Ectodermal cell (in vitro differentiated cells): ENCODE measurements around the gene AK8.

ENCODE experiments used
- H3K27ac ChIP-seq: 2 replicates; pipeline ENCODE4 v1.7.0; 2013; ENCODE audit warnings: mild to moderate bottlenecking, low read depth, low read length; ENCODE audit not compliant: insufficient read depth, poor library complexity, severe bottlenecking
- H3K27me3 ChIP-seq: 2 replicates; pipeline ENCODE4 v1.7.0; 2013; ENCODE audit warnings: mild to moderate bottlenecking, low read length; ENCODE audit not compliant: insufficient read depth, control insufficient read depth, poor library complexity, severe bottlenecking
- H3K36me3 ChIP-seq: one replicate; pipeline ENCODE4 v1.7.0; 2013; ENCODE audit warnings: low read length; ENCODE audit not compliant: control insufficient read depth, insufficient read depth
- H3K4me1 ChIP-seq: one replicate; pipeline ENCODE4 v1.7.0; 2013; ENCODE audit warnings: low read length; ENCODE audit not compliant: control insufficient read depth, insufficient read depth
- H3K4me3 ChIP-seq: 2 replicates; pipeline ENCODE4 v1.7.0; 2013; ENCODE audit warnings: low read depth, low read length, control low read depth; ENCODE audit not compliant: insufficient read depth
- H3K9me3 ChIP-seq: 2 replicates; pipeline ENCODE4 v1.7.0; 2013; ENCODE audit warnings: mild to moderate bottlenecking, low read length, moderate library complexity; ENCODE audit not compliant: control insufficient read depth
- WGBS, 2 experiments: methylation state at CpG; one replicate each; pipeline ENCODE4 v1.1.7; 2013; ENCODE audit warnings: missing lambda C conversion rate in 2 of 2; 5-methylcytosine and 5-hydroxymethylcytosine counted together

The AK8 gene

GRCh38 chr9:132708239-132708638 lies 169.8 kb downstream of the AK8 start:
- Histone ChIP-seq H3K27me3 (no peaks in the 10 kb centered on the region), H3K27ac (no peak overlapping the region), H3K4me3 (no peak overlapping the region), H3K9me3 (no peaks in the 10 kb centered on the region), H3K36me3 (no peaks in the 10 kb centered on the region), H3K4me1 (no peaks in the 10 kb centered on the region)
- WGBS, 2 experiments, result 87 to 91% methylated on average over 8 of the region's 8 CpGs

DNA sequence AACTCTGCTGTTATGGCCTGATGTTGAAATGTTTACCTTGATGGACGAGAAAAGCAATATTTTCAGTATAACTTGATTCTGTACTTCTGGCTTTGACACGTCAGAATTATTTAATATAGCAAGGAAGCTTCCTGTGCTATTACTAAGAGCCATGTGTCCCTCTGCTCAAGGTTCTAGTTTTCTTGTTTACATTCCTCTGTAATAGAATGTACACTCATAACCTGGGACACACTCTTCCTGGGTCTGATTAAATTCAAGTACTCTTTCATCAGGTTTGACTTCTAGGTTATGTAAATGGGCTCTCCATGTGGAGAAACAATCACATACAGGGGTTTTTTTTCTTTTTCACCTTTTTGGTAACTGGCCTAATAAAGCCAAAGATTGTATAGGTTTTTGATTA lies 174.7 kb downstream of the AK8 start:
- no peaks in the 10 kb centered on the region for H3K27me3 ChIP-seq
- H3K4me3 ChIP-seq, result no peak overlapping the region
- 90 to 94% methylated on average over 2 of the region's 2 CpGs for WGBS, 2 experiments
- H3K27ac ChIP-seq, result no peak overlapping the region
- H3K4me1 ChIP-seq, result no peaks in the 10 kb centered on the region
- H3K9me3 ChIP-seq, result no peaks in the 10 kb centered on the region
- no peaks in the 10 kb centered on the region for H3K36me3 ChIP-seq

GRCh38 chr9:132702254-132702653 lies 175.8 kb downstream of the AK8 start:
- H3K27ac ChIP-seq, result no peak overlapping the region
- no peaks in the 10 kb centered on the region for H3K36me3 ChIP-seq
- 86 to 94% methylated on average over 1 of the region's 1 CpG for WGBS, 2 experiments
- no peaks in the 10 kb centered on the region for H3K27me3 ChIP-seq
- H3K4me3 ChIP-seq, result no peak overlapping the region
- no peaks in the 10 kb centered on the region for H3K9me3 ChIP-seq
- no peaks in the 10 kb centered on the region for H3K4me1 ChIP-seq

DNA sequence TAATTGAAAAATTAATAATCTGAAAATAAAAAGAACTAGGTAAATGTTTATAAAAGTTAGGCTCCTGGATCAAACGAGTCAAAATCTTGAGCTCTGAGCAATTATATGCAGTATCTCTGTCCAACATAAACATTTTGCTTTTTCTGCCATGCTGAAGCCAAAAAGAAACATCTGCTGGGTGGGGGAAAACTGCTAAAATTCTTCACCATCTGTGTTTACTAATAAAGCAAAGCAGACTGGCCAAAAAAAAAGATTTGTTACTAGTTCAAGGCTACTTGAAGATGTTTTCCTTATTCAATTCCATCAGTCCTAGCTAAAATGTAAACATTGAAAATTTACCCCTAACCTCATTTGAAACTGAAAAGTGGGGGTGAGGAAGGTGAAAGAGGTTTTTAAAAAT lies 178.1 kb downstream of the AK8 start:
- H3K27me3 ChIP-seq, result no peaks in the 10 kb centered on the region
- no peaks in the 10 kb centered on the region for H3K9me3 ChIP-seq
- no peaks in the 10 kb centered on the region for H3K4me1 ChIP-seq
- no peaks in the 10 kb centered on the region for H3K36me3 ChIP-seq
- H3K4me3 ChIP-seq, result no peak overlapping the region
- WGBS, 2 experiments, result 75 to 100% methylated on average over 1 of the region's 1 CpG
- H3K27ac ChIP-seq, result no peak overlapping the region

DNA sequence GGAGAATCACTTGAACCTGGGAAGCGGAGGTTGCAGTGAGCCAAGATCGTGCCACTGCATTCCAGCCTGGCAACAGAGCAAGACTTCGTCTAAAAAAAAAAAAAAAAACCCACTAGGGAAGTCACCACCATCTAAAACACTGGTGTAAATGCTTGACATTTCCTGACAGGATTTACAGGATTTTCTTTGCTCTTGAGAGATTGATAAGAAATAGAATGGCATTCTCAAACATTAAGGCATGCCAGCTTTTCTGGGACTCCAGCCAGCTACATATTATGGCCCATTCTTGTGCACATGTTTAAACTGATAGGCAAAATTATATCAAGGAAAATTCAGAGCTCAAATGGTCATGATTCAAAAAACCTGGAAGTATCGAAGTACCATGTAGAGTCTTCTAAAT lies 179.1 kb downstream of the AK8 start:
- no peak overlapping the region for H3K27ac ChIP-seq
- no peak overlapping the region for H3K4me3 ChIP-seq
- 88% methylated on average over 4 of the region's 4 CpGs for WGBS, 2 experiments
- H3K36me3 ChIP-seq, result no peaks in the 10 kb centered on the region
- H3K27me3 ChIP-seq, result no peaks in the 10 kb centered on the region
- H3K9me3 ChIP-seq, result no peaks in the 10 kb centered on the region
- H3K4me1 ChIP-seq, result no peaks in the 10 kb centered on the region

DNA sequence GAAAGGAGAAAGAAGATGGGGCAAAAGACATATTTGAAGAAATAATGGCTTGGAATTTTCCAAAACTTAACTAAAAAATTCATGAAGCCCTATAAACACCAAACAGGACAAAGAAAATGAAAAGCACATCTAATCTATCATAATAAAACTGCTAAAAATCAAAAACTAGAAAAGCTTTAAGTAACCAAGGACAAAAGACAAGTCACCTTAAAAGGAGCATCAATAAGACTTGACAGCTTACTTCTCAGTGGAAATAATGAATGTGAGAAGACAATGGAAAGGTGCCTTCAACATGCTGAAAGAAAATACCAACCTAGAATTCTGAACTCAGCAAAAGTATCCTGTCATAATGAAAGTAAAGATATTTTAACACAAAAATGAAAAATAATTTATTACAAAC lies 180.9 kb downstream of the AK8 start:
- no peaks in the 10 kb centered on the region for H3K4me1 ChIP-seq
- H3K4me3 ChIP-seq, result no peak overlapping the region
- no peaks in the 10 kb centered on the region for H3K36me3 ChIP-seq
- H3K27ac ChIP-seq, result no peak overlapping the region
- no peaks in the 10 kb centered on the region for H3K9me3 ChIP-seq
- no peaks in the 10 kb centered on the region for H3K27me3 ChIP-seq

GRCh38 chr9:132694144-132694543 lies 183.9 kb downstream of the AK8 start:
- Histone ChIP-seq H3K4me1 (no peaks in the 10 kb centered on the region), H3K9me3 (no peaks in the 10 kb centered on the region), H3K27me3 (no peaks in the 10 kb centered on the region), H3K36me3 (peaks cover 8% of the 10 kb centered on the region), H3K27ac (no peak overlapping the region), H3K4me3 (no peak overlapping the region)
- 64 to 71% methylated on average over 2 of the region's 2 CpGs for WGBS, 2 experiments

DNA sequence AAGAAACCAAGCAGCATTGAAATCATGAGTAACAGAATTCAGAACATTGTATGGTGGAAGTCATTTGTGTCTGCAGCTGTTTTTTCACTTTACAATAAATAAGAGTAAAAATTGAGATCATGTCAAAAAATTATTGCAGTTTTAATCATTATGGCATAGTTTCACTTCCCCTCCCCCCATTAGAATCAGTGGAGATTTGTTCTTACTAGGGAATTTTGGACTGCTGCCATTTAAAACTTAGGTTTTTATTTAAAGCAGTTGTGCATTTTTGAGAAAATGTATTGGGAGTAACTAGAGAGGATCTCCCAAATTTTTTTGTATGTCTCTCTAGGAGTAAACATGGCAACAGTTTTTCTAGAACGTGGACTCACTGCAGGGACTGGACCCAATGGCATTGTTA lies 187.4 kb downstream of the AK8 start:
- Histone ChIP-seq H3K27ac (no peak overlapping the region), H3K36me3 (peaks cover 19% of the 10 kb centered on the region), H3K27me3 (no peaks in the 10 kb centered on the region), H3K4me1 (no peaks in the 10 kb centered on the region), H3K9me3 (no peaks in the 10 kb centered on the region), H3K4me3 (no peak overlapping the region)
- 94 to 98% methylated on average over 1 of the region's 1 CpG for WGBS, 2 experiments

- peaks cover 48% of the 10 kb centered on the region for H3K36me3 ChIP-seq
- no peak overlapping the region for H3K4me3 ChIP-seq
- H3K27me3 ChIP-seq, result no peaks in the 10 kb centered on the region
- WGBS, 2 experiments, result 94 to 98% methylated on average over 1 of the region's 1 CpG
- H3K4me1 ChIP-seq, result no peaks in the 10 kb centered on the region
- no peak overlapping the region for H3K27ac ChIP-seq
- H3K9me3 ChIP-seq, result no peaks in the 10 kb centered on the region
These were observed 194.2 kb downstream of the AK8 start for GRCh38 chr9:132683873-132684272.

DNA sequence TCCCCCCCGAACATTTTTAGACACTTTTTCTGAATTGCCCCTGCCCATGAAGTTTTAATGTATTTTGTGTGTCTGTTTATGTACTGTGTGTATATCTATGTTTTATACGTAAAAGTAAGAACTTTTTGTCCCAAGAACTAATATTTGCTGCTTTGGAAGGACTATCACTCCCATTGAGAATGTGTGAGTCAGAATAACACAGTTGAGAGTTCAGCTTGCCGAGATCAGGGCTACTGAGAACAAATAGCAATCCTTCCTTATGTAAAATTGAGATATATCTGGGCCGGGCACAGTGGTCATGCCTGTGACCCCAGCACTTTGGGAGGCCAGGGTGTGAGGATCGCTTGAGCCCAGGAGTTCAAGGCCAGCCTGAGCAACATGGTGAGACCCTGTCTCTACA lies 196.5 kb downstream of the AK8 start:
- Histone ChIP-seq H3K36me3 (peaks cover 55% of the 10 kb centered on the region), H3K27ac (no peak overlapping the region), H3K4me1 (no peaks in the 10 kb centered on the region), H3K9me3 (no peaks in the 10 kb centered on the region), H3K27me3 (no peaks in the 10 kb centered on the region), H3K4me3 (no peak overlapping the region)
- WGBS, 2 experiments, result 90 to 94% methylated on average over 4 of the region's 5 CpGs

DNA sequence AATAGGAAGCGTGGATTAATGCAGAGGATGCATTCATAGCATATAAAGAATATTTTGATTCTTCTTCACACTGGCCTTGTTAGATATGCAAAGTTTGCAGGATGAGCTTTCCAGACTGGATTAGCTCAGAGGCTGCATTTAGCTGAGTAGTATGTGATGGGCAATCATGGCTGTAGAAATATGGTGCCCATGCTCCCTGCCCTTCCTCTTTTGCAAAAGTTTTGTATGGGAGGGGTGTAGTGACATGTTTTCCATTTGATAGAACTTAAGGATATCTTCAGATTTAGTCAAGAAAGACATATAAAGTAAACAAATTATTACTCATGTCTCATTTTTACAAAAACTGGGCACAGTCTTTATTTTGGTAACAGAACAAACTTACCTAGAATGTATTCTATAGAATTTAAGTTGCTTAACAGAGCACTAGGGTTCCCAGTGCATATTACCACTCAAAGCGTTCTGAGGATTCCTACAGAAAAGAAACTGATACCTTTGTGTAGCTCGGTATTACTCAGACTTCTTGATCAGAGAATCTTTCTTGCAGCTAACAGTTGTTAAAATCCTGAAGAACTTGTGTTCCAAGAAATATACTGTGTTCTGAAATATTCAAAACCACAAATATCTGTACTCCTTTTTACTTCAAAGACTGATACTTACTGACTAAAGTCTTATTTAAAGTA lies 198.0 kb downstream of the AK8 start:
- Histone ChIP-seq H3K4me1 (no peaks in the 10 kb centered on the region), H3K36me3 (peaks cover 49% of the 10 kb centered on the region), H3K9me3 (no peaks in the 10 kb centered on the region), H3K27ac (no peak overlapping the region), H3K4me3 (no peak overlapping the region), H3K27me3 (no peaks in the 10 kb centered on the region)
- WGBS, 2 experiments, result 87 to 98% methylated on average over 3 of the region's 3 CpGs
